Measurements from ENCODE around the gene MYO16. TPM values are rescaled to one million over a fixed set of nuclear protein-coding genes. Genes with fewer than 3 reads are reported as not detected.

Gene MYO16
- total RNA-seq, 1 experiment from 2014 or later: not detected

- H2BK120ac ChIP-seq (ENCODE audit: low read depth, low read length, poor library complexity, severe bottlenecking): no peak overlapping the region
- H4K5ac ChIP-seq (ENCODE audit: insufficient read length, low read depth, low read length): no peak overlapping the region
- H4K8ac ChIP-seq (replicated peaks; ENCODE audit: insufficient read length, low read depth, low read length): no peak overlapping the region
- no peak overlapping the region for H2BK5ac ChIP-seq (ENCODE audit: insufficient read length, low read length)
- H3K27me3 Mint-ChIP-seq (ENCODE audit: low read depth): no peaks in the 10 kb centered on the region
- H4K20me1 ChIP-seq (ENCODE audit: control insufficient read depth, insufficient read depth, insufficient read length): no peaks in the 10 kb centered on the region
- no peak for TF ChIP-seq CTCF (conservative IDR thresholded peaks at IDR 0.05)
- no peaks in the 10 kb centered on the region for H3K9me3 ChIP-seq (ENCODE audit: control insufficient read depth, low read depth, low read length)
- no peak overlapping the region for H3K23ac ChIP-seq (ENCODE audit: insufficient read length, low read depth, low read length)
- H3K4me2 ChIP-seq (ENCODE audit: insufficient read depth, insufficient read length, low read length): no peak overlapping the region
- H4K91ac ChIP-seq (ENCODE audit: insufficient read length, low read depth, low read length): no peak overlapping the region
- no peak overlapping the region for H3K56ac ChIP-seq (ENCODE audit: insufficient read length, low read depth, low read length)
- no peak overlapping the region for H2AK5ac ChIP-seq (ENCODE audit: insufficient read length, low read length)
- H2BK12ac ChIP-seq (ENCODE audit: insufficient read length, low read depth, low read length): no peak overlapping the region
- no peak overlapping the region for H3K4me3 Mint-ChIP-seq
- peaks cover 7% of the 10 kb centered on the region; the same call in 1 of the 2 replicates for H3K4me1 ChIP-seq (ENCODE audit: insufficient read depth, low read length)
- H2BK15ac ChIP-seq (ENCODE audit: low read depth, low read length): no peak overlapping the region
- no peaks in the 10 kb centered on the region for H3K79me2 ChIP-seq (ENCODE audit: insufficient read depth, low read length)
- H3K4me1 Mint-ChIP-seq: peaks cover 10 to 14% of the 10 kb centered on the region in 2 experiments
- H3K36me3 Mint-ChIP-seq (ENCODE audit: insufficient read depth in 1 of 3, low read depth in 3 of 3): peaks cover 0 to 3% (median 2%) of the 10 kb centered on the region in 3 experiments; a peak in 4 of 7 replicates
- peaks cover 0 to 4% of the 10 kb centered on the region in 2 experiments; a peak in 3 of 5 replicates for H3K9me3 Mint-ChIP-seq
- H3K27me3 ChIP-seq (ENCODE audit: insufficient read depth, low read length): no peaks in the 10 kb centered on the region
- H3K9ac ChIP-seq (ENCODE audit: extremely low read depth, insufficient read length, low read length): no peak overlapping the region
- no peak overlapping the region for H3K18ac ChIP-seq (ENCODE audit: insufficient read length, low read depth, low read length)
- no peak overlapping the region for H3T11ph ChIP-seq (ENCODE audit: low read length)
- H3K79me1 ChIP-seq (ENCODE audit: insufficient read depth, low read depth, low read length, poor library complexity, severe bottlenecking): no peaks in the 10 kb centered on the region
- H3K27ac ChIP-seq (ENCODE audit: insufficient read length, low read depth, low read length): no peak overlapping the region
- H3K4ac ChIP-seq (ENCODE audit: low read depth, low read length): no peak overlapping the region
- no peak overlapping the region for H2BK20ac ChIP-seq (ENCODE audit: low read depth, low read length, poor library complexity, severe bottlenecking)
- no peak overlapping the region for H2AFZ ChIP-seq (ENCODE audit: low read length)
- no peak overlapping the region for H3K27ac Mint-ChIP-seq
- H3K23me2 ChIP-seq (ENCODE audit: insufficient read length, low read depth, low read length, poor library complexity, severe bottlenecking): no peaks in the 10 kb centered on the region
- DNase-seq: no peak
- H3K14ac ChIP-seq (ENCODE audit: insufficient read depth, low read length): no peak overlapping the region
- WGBS (ENCODE audit: extremely low coverage, insufficient read length, low lambda C conversion rate): no CpG with 5 or more reads among the region's 6 CpGs
These were observed 353.9 kb downstream of the MYO16 start for GRCh38 chr13:108983273-108983672.
